ENCODE results near the gene CILP2.

Gene CILP2

DNA sequence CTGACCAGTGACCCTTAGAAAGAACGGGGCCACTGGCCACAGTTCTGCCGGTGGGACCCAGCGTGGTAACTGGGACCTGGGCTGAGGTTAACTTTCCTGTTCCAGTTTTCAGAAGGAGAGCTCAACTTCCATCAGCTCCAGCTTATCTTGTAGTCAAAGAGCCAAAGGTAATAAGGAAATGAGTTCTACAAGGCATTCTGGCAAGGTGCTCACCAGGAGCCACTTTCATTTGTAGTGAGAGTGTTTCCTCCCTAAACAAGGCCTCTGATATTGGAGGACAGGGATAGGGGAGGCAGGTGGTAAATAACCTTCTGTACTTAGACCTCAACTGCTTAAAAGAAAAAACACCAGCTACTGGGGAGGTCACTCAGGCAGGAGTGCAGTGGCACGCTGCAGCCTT is 42.4 kb downstream of the CILP2 start:
- H3K4me3 ChIP-seq (ENCODE audit: low read length), result no peak overlapping the region
- H3K36me3 ChIP-seq (ENCODE audit: insufficient read depth, low read length), result no peaks in the 10 kb centered on the region
- no peaks in the 10 kb centered on the region for H3K27me3 ChIP-seq (ENCODE audit: insufficient read depth, low read length)
- no peaks in the 10 kb centered on the region for H3K9me3 ChIP-seq (ENCODE audit: insufficient read depth, low read depth, low read length)
- no peaks in the 10 kb centered on the region; the same call in 1 of the 2 replicates for H3K4me1 ChIP-seq (ENCODE audit: insufficient read depth, low read length)
- WGBS, result 96% methylated on average over 4 of the region's 4 CpGs
- no peak overlapping the region for H3K27ac ChIP-seq (ENCODE audit: low read depth, low read length)
- no peak overlapping the region for H3K9ac ChIP-seq (ENCODE audit: low read depth, low read length)

DNA sequence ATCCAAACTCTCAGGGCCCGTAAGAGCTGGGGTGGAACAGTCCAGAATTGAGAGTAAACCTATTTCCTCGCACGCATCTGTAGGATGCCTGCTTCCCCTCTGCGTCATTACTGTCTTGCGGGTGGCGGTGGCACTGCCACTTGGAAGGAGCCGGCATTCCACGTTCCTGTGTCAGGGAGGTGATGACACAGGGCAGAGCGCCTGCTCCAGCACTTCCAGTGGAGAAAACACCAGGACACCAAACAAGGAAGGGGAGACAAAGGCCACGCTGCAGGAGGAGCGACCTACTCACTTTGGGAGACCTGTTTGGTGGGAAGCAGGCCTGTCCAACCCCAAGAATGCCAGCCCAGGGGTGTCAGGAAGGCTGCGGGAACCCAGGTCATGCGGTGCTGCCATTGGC is 43.3 kb downstream of the CILP2 start:
- Histone ChIP-seq H3K27ac (ENCODE audit: low read depth, low read length) (no peak overlapping the region), H3K4me1 (ENCODE audit: insufficient read depth, low read length) (no peaks in the 10 kb centered on the region), H3K9ac (ENCODE audit: low read depth, low read length) (no peak overlapping the region), H3K4me3 (ENCODE audit: low read length) (no peak overlapping the region), H3K9me3 (ENCODE audit: insufficient read depth, low read depth, low read length) (no peaks in the 10 kb centered on the region), H3K27me3 (ENCODE audit: insufficient read depth, low read length) (no peaks in the 10 kb centered on the region), H3K36me3 (ENCODE audit: insufficient read depth, low read length) (no peaks in the 10 kb centered on the region)
- WGBS, result 95% methylated on average over 13 of the region's 13 CpGs

DNA sequence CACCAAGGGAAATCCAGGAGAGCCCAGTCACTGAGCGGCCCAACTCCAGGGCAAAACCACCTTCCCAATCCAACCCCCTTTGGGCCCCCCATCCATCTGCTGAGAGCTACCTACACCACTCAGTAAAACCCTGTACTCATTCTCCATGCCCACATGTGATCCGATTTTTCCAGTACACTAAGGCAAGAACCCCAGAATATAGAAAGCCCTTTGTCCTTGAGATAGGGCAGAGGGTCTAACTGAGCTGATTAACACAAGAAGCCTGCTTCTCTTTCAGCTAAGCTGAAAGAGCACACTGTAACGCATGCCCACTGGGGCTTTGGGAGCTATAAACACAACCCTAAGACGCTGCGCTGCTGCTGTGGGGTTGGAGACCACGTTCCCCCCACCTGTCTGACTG is 44.4 kb downstream of the CILP2 start:
- Histone ChIP-seq H3K9me3 (ENCODE audit: insufficient read depth, low read depth, low read length) (no peaks in the 10 kb centered on the region), H3K27me3 (ENCODE audit: insufficient read depth, low read length) (no peaks in the 10 kb centered on the region), H3K36me3 (ENCODE audit: insufficient read depth, low read length) (no peaks in the 10 kb centered on the region), H3K9ac (ENCODE audit: low read depth, low read length) (no peak overlapping the region), H3K27ac (ENCODE audit: low read depth, low read length) (no peak overlapping the region), H3K4me3 (ENCODE audit: low read length) (no peak overlapping the region), H3K4me1 (ENCODE audit: insufficient read depth, low read length) (no peaks in the 10 kb centered on the region)
- WGBS, result 89% methylated on average over 6 of the region's 6 CpGs

DNA sequence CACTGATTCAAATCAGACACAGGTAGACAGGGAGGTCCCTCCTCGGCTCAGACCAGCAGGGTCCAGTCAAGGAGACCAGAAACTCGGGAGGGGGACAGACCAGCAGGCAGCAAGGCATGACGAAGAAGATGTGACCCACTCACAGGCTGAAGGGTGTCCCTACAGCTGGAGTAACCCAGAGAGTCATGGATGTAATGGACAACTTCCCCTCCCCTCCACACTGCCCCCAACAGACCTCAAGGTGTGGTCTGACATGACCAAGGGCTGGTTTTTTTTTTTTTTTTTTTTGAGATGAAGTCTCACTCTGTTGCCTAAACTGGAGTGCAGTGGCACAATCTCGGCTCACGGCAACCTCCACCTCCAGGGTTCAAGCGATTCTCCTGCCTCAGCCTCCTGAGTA is 46.3 kb downstream of the CILP2 start:
- WGBS, result 90% methylated on average over 6 of the region's 6 CpGs
- Histone ChIP-seq H3K36me3 (ENCODE audit: insufficient read depth, low read length) (no peaks in the 10 kb centered on the region), H3K27me3 (ENCODE audit: insufficient read depth, low read length) (no peaks in the 10 kb centered on the region), H3K9ac (ENCODE audit: low read depth, low read length) (no peak overlapping the region), H3K4me3 (ENCODE audit: low read length) (no peak overlapping the region), H3K9me3 (ENCODE audit: insufficient read depth, low read depth, low read length) (no peaks in the 10 kb centered on the region), H3K27ac (ENCODE audit: low read depth, low read length) (no peak overlapping the region), H3K4me1 (ENCODE audit: insufficient read depth, low read length) (no peaks in the 10 kb centered on the region)

DNA sequence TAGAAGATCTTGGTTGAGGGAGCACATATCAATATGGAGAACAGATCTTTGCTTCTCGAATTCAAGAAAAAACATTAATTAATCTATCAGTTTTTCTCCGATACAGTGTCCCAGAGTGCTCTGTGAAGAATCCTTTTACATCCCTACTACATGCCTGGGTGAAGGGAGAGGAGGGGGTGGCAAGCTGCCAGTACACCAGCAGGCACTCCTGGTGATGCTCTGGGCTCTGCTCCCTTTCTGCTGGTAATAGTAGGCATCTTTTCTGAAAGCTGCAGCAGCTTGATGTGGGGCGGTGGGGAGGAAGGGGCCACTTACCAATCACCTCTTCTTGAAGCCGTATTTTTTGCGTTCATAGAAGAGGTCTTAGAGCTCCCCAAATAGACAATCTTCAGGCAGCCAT is 49.7 kb downstream of the CILP2 start:
- Histone ChIP-seq H3K27me3 (ENCODE audit: insufficient read depth, low read length) (no peaks in the 10 kb centered on the region), H3K4me1 (ENCODE audit: insufficient read depth, low read length) (peaks cover 12% of the 10 kb centered on the region), H3K9ac (ENCODE audit: low read depth, low read length) (no peak overlapping the region), H3K36me3 (ENCODE audit: insufficient read depth, low read length) (no peaks in the 10 kb centered on the region), H3K9me3 (ENCODE audit: insufficient read depth, low read depth, low read length) (no peaks in the 10 kb centered on the region), H3K4me3 (ENCODE audit: low read length) (no peak overlapping the region), H3K27ac (ENCODE audit: low read depth, low read length) (no peak overlapping the region)
- WGBS, result 95% methylated on average over 4 of the region's 5 CpGs

DNA sequence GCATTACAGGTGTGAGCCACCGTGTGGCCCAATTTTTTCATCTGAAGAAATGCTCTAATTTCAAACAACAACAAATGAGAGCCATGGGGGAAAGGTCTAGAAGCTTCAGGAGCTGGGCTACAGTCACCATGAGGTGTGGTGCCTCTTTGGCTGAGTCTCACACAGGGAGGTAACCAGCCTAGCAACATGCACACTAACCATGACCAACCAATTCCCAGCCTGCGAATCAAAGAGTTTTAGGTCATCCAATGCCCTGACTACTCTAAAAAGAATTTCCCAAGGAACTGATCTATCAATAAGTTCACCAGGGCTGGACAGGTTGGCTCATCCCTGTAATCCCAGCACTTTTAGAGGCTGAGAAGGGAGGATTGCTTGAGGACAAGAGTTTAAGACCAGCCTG is 50.5 kb downstream of the CILP2 start:
- Histone ChIP-seq H3K36me3 (ENCODE audit: insufficient read depth, low read length) (no peaks in the 10 kb centered on the region), H3K9ac (ENCODE audit: low read depth, low read length) (no peak overlapping the region), H3K27ac (ENCODE audit: low read depth, low read length) (no peak overlapping the region), H3K4me1 (ENCODE audit: insufficient read depth, low read length) (peaks cover 12% of the 10 kb centered on the region), H3K27me3 (ENCODE audit: insufficient read depth, low read length) (no peaks in the 10 kb centered on the region), H3K4me3 (ENCODE audit: low read length) (no peak overlapping the region), H3K9me3 (ENCODE audit: insufficient read depth, low read depth, low read length) (no peaks in the 10 kb centered on the region)
- WGBS, result 86% methylated on average over 2 of the region's 2 CpGs

DNA sequence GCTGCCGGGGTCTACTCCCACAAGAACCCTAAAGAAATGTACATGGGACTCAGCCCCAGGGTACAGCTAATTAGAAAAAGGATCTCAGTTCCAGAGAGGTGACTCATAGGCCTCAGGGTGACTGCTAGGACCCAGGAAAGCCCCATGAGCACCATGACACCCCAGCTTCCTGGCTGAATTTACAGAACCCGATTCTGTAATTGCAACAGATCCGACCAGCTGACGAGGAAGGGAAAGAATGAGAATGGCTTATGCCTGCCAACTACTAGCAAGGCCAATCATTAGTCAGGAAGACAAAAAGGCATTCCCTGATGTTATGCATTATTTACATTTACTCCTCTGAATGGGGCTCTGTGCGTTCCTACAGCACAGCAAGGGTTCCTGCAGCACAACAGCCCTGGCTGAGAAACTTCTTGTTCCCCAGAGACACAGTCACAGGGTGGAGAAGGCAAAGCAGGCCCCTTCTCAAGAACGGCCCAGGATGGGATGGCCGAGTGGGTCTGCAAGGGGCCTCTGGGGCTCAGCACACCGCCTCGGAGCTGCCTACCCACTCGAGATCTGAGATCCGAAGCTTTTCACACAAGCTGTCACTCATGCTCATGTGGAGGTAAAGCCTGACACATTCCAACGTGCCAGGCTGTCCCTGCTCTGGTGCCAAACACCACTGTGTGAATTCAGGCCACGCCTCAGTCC is 53.2 kb downstream of the CILP2 start:
- Histone ChIP-seq H3K4me1 (ENCODE audit: insufficient read depth, low read length) (peaks cover 12% of the 10 kb centered on the region), H3K27me3 (ENCODE audit: insufficient read depth, low read length) (no peaks in the 10 kb centered on the region), H3K4me3 (ENCODE audit: low read length) (0 out of 2 replicates have a peak overlapping the region, but pooled peaks have one; percentile 0), H3K9me3 (ENCODE audit: insufficient read depth, low read depth, low read length) (no peaks in the 10 kb centered on the region), H3K9ac (ENCODE audit: low read depth, low read length) (no peak overlapping the region), H3K36me3 (ENCODE audit: insufficient read depth, low read length) (no peaks in the 10 kb centered on the region), H3K27ac (ENCODE audit: low read depth, low read length) (peak overlapping the region; percentile 70; the same call in 1 of the 2 replicates)
- 53% methylated on average over 12 of the region's 13 CpGs for WGBS

DNA sequence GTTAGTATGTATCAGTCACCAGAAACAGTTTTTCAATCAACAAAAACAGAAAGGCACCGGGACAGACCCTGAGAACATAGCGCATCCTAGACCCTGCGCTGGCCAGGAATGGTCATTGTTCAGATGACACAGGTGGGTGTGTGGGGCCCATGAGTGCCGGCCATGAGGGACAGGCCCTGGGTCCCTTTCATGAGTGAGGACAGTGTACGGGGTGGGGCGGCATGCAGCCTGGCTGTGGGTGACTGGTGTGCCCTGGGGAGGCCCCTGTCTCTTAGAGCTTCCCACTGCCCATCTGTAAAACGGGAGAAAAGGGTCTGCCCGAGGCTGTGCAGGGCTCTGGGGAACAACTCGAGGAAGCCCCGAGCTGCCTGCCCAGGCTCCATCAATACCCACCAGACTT is 54.6 kb downstream of the CILP2 start:
- Histone ChIP-seq H3K4me1 (ENCODE audit: insufficient read depth, low read length) (peaks cover 12% of the 10 kb centered on the region), H3K27me3 (ENCODE audit: insufficient read depth, low read length) (no peaks in the 10 kb centered on the region), H3K9me3 (ENCODE audit: insufficient read depth, low read depth, low read length) (no peaks in the 10 kb centered on the region), H3K4me3 (ENCODE audit: low read length) (no peak overlapping the region), H3K27ac (ENCODE audit: low read depth, low read length) (no peak overlapping the region), H3K36me3 (ENCODE audit: insufficient read depth, low read length) (0 out of 2 replicates have a peak, but pooled peaks cover under 1% of the 10 kb centered on the region), H3K9ac (ENCODE audit: low read depth, low read length) (no peak overlapping the region)
- WGBS, result 97% methylated on average over 10 of the region's 10 CpGs

DNA sequence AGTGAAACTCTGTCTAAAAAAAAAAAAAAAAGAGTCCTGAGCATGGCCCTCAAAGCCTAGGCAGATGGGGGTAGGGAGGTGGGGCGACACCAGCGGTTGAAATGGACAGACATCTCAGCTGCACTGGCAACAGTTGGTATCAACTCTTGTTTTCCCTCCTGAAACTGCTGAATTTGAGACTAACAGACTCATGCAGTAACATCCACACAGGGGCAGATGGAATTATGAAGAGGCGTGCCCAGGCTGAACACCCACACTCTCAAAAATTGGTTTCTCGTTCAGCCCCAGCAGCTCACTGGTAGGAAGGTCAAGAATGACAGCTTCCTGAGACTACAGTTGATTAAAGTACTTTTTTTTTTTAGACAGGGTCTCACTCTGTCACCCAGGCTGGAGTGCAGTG is 56.3 kb downstream of the CILP2 start:
- H3K4me3 ChIP-seq (ENCODE audit: low read length), result no peak overlapping the region
- H3K9me3 ChIP-seq (ENCODE audit: insufficient read depth, low read depth, low read length), result no peaks in the 10 kb centered on the region
- WGBS, result 97% methylated on average over 4 of the region's 4 CpGs
- no peaks in the 10 kb centered on the region for H3K27me3 ChIP-seq (ENCODE audit: insufficient read depth, low read length)
- H3K4me1 ChIP-seq (ENCODE audit: insufficient read depth, low read length), result peaks cover 12% of the 10 kb centered on the region
- H3K27ac ChIP-seq (ENCODE audit: low read depth, low read length), result no peak overlapping the region
- H3K9ac ChIP-seq (ENCODE audit: low read depth, low read length), result no peak overlapping the region
- H3K36me3 ChIP-seq (ENCODE audit: insufficient read depth, low read length), result 0 out of 2 replicates have a peak, but pooled peaks cover 3% of the 10 kb centered on the region

DNA sequence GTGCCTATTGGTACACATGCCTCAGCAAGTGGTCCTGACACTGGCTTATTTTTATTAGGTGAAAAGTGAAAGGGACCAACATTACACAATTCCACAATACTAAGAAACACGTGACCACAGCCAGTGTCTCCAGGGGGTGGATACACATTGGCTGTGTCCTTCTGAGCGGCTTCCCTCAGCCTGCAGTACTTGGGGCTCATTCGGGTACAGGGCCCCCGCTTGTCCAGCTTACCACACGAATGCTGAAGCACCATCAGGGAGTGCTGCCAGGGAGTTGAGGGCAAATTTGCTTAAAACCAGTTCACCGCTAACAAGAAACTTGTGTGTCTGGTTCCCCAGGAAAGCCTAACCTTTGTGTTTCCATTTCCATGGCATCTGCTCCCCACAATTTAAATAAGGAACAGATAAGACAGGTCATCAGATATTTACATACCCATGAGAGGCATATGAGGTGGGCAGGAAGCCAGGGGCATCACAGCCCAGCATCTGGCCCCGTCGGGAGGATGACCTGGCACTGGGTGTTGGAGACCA is 57.2 kb downstream of the CILP2 start:
- Histone ChIP-seq H3K9me3 (ENCODE audit: insufficient read depth, low read depth, low read length) (no peaks in the 10 kb centered on the region), H3K4me1 (ENCODE audit: insufficient read depth, low read length) (peaks cover 12% of the 10 kb centered on the region), H3K27me3 (ENCODE audit: insufficient read depth, low read length) (no peaks in the 10 kb centered on the region), H3K36me3 (ENCODE audit: insufficient read depth, low read length) (0 out of 2 replicates have a peak, but pooled peaks cover 3% of the 10 kb centered on the region), H3K27ac (ENCODE audit: low read depth, low read length) (no peak overlapping the region), H3K4me3 (ENCODE audit: low read length) (no peak overlapping the region), H3K9ac (ENCODE audit: low read depth, low read length) (no peak overlapping the region)
- 89% methylated on average over 8 of the region's 8 CpGs for WGBS
